ENCODE results near the gene TSPAN9. TPM values are rescaled to one million over a fixed set of nuclear protein-coding genes. Genes with fewer than 3 reads are reported as not detected.

TSPAN9 gene
- total and polyA plus RNA-seq, 3 donors from 2014 or later: 14.2 to 23.5 (median 19.8) TPM

DNA sequence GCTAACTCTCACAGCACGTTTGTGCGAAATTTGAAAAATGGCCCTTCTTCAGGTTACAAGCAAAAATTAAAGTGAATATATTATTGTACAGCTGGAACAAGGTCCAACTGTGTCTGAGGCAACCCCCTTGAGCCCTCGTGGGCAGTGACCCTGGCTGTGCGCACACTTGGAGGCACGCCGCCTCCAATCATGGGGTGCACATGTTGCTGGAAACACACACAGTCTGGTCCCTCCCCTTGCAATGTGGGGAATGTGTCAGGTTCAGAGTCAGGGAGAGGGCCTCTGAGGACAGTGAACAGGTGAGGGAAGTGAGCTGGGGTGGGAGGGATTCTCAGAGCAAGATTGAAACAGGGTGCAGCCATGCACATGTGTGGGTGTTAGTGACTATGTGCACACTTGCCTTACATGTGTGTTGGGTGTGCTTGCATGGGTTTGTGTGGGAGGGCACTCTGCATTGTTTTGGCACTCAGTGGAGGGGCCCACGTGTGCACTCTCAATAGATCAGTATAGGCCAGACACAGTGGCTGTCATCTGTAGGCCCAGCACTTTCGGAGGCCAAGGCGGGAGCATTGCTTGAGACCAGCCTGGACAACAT is 9.6 kb downstream of the TSPAN9 start:
- no peak overlapping the region for H3K4me3 ChIP-seq
- TF ChIP-seq POLR2A (IDR thresholded peaks at IDR 0.05): no peak
- TF ChIP-seq, protein P1, sequence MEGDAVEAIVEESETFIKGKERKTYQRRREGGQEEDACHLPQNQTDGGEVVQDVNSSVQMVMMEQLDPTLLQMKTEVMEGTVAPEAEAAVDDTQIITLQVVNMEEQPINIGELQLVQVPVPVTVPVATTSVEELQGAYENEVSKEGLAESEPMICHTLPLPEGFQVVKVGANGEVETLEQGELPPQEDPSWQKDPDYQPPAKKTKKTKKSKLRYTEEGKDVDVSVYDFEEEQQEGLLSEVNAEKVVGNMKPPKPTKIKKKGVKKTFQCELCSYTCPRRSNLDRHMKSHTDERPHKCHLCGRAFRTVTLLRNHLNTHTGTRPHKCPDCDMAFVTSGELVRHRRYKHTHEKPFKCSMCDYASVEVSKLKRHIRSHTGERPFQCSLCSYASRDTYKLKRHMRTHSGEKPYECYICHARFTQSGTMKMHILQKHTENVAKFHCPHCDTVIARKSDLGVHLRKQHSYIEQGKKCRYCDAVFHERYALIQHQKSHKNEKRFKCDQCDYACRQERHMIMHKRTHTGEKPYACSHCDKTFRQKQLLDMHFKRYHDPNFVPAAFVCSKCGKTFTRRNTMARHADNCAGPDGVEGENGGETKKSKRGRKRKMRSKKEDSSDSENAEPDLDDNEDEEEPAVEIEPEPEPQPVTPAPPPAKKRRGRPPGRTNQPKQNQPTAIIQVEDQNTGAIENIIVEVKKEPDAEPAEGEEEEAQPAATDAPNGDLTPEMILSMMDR (IDR thresholded peaks at IDR 0.05): no peak
- H3K27ac ChIP-seq: no peak overlapping the region
- H3K9me3 ChIP-seq: no peaks in the 10 kb centered on the region
- H3K36me3 ChIP-seq (ENCODE audit: low read depth, missing control alignments): no peaks in the 10 kb centered on the region
- intact Hi-C loops (cut with DNase I; ENCODE audit: low total_unique reads): no loop called here
- peaks cover 10% of the 10 kb centered on the region for H3K4me1 ChIP-seq
- WGBS, 2 donors: 92 to 96% methylated on average over 9 of the region's 9 CpGs
- DNase-seq: no peak
- no peaks in the 10 kb centered on the region for H3K27me3 ChIP-seq

GRCh38 chr12:3087758-3088650 is 10.8 kb downstream of the TSPAN9 start:
- Histone ChIP-seq H3K4me1 (peaks cover 16% of the 10 kb centered on the region), H3K9me3 (no peaks in the 10 kb centered on the region), H3K36me3 (ENCODE audit: low read depth, missing control alignments) (no peaks in the 10 kb centered on the region), H3K4me3 (no peak overlapping the region), H3K27me3 (no peaks in the 10 kb centered on the region), H3K27ac (no peak overlapping the region)
- intact Hi-C loops (cut with DNase I; ENCODE audit: low total_unique reads): no loop called here
- 84 to 90% methylated on average over 9 to 11 of the region's 11 CpGs for WGBS, 2 donors
- no peak for TF ChIP-seq POLR2A (IDR thresholded peaks at IDR 0.05)
- TF ChIP-seq, protein P1 (IDR thresholded peaks at IDR 0.05): no peak
- DNase-seq: no peak

GRCh38 chr12:3089588-3089987 is 12.4 kb downstream of the TSPAN9 start:
- Histone ChIP-seq H3K4me3 (no peak overlapping the region), H3K27me3 (no peaks in the 10 kb centered on the region), H3K27ac (no peak overlapping the region), H3K4me1 (peaks cover 16% of the 10 kb centered on the region), H3K36me3 (ENCODE audit: low read depth, missing control alignments) (no peaks in the 10 kb centered on the region), H3K9me3 (no peaks in the 10 kb centered on the region)
- WGBS, 2 donors: 91 to 98% methylated on average over 5 of the region's 5 CpGs
- intact Hi-C loops (cut with DNase I; ENCODE audit: low total_unique reads): no loop called here
- no peak for DNase-seq
- TF ChIP-seq POLR2A (IDR thresholded peaks at IDR 0.05): no peak
- TF ChIP-seq, protein P1 (IDR thresholded peaks at IDR 0.05): no peak

GRCh38 chr12:3090240-3091037 is 13.3 kb downstream of the TSPAN9 start:
- H3K27ac ChIP-seq: no peak overlapping the region

More at GRCh38 chr12:3090240-3091037, 13.3 kb downstream of the TSPAN9 start:
- Histone ChIP-seq H3K27me3 (no peaks in the 10 kb centered on the region), H3K4me1 (peaks cover 16% of the 10 kb centered on the region), H3K4me3 (no peak overlapping the region), H3K36me3 (ENCODE audit: low read depth, missing control alignments) (no peaks in the 10 kb centered on the region), H3K9me3 (no peaks in the 10 kb centered on the region)
- WGBS, 2 donors: 87 to 95% methylated on average over 15 to 17 of the region's 17 CpGs
- TF ChIP-seq POLR2A (IDR thresholded peaks at IDR 0.05): no peak
- TF ChIP-seq, protein P1 (IDR thresholded peaks at IDR 0.05): no peak
- DNase-seq: no peak
- intact Hi-C loops (cut with DNase I; ENCODE audit: low total_unique reads): no loop called here

All from testis (tissue), 3 donors.